NCI-H1105 treated with DMSO at 0.1 percent for 48 hours (cell line): Measurements from ENCODE around the gene DPYD.

Experiments used
- DNase-seq: peaks from one replicate; lab custom pipeline; 2025; lab: John Stamatoyannopoulos, UW

The DPYD gene

DNA sequence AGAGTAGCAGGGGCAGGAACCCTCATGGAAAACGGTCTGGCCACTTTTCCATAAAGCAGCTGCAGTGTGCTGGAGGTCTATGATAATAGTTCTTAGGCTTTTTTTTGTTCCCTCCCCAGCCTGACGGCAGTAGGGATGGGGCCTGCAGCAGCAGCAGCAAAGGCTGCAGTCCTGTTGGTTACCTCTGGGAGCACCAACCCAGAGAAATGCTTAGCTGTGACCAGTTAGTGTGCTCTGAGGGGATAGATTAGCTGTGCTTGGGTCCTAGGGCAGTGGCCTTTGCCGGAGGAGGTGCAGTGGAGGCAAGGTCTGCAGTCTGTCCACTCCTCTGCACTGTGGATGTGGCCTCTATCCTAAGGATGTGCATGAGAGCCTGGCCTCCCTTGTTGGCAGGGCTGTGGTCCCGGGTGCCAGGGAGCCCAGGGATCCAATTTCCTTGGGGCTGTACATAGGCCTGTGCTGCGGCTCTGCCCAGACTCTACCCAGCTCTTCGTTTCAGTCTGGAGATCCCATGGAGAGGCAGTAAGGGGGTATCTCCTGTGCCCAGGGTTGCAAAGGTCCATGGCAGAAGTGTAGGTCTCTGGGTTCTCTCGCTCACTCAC, 876.6 kb downstream of the DPYD start:
- no peak for DNase-seq

DNA sequence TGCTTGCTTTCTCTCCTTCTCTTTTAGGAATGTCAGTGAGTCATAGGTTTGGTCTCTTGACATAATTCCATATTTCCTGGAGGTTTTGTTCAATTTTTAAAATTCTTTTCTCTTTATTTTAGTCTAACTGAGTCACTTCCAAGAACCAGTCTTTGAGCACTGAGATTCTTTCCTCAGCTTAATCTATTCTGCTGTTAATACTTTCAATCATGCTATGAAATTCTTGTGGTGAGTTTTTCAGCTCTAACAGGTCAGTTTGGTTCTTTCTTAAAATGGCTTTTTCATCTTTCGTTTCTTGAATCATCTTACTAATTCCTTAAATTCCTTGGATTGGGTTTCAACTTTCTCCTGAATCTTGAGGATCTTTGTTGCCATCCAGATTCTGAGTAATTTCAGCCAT, 878.3 kb downstream of the DPYD start:
- no peak for DNase-seq

DNA sequence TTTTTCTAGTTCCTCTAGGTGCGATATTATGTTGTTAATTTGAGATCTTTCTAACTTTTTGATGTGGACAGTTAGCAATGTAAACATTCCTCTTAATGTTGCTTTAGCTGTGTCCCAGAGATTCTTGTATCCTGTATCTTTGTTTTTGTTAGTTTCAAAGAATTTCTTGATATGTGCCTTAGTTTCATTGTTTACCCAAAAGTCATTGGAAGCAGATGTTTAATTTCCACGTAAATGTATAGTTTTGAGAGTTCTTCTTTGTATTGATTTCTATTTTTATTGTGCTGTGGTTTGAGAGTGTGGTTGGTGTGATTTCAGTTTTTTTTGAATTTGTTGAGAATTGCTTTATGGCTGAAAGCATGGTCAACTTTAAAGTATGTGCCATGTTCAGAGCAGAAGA, 879.8 kb downstream of the DPYD start:
- no peak for DNase-seq

DNA sequence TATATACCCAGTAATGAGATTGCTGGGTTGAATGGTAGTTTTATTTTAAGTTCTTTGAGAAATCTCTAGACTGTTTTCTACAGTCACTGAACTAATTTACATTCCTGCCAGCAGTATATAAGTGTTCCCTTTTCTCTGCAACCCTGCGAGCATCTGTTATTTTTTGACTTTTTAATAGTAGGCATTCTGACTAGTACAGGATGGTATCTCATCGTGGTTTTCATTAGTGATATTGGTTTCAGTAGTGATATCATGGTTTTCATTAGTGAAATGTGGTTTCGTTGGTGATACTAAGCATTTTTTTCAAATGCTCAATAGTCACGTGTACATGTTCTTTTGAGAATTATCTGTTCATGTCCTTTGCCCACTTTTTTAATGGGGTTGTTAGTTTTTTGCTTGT, 882.4 kb downstream of the DPYD start:
- no peak for DNase-seq

DNA sequence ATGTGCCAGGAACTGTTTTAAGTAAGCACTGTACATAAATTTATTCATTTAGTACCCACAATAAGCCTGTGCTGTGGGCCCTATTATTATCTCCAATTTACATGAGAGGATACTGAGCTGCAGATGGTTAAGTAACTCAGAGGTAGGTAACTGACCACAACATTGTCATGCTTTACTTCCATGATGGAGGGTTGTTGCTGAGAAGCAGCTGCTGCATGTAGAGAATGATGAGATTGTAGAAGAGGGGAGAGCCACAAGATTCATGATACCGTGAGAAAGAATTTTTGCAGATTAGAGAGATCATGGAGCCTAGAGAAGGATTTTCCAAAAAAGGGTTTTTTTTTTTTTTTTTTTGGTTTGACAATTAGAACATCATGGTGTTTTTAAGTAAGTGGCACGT, 886.2 kb downstream of the DPYD start:
- no peak for DNase-seq

DNA sequence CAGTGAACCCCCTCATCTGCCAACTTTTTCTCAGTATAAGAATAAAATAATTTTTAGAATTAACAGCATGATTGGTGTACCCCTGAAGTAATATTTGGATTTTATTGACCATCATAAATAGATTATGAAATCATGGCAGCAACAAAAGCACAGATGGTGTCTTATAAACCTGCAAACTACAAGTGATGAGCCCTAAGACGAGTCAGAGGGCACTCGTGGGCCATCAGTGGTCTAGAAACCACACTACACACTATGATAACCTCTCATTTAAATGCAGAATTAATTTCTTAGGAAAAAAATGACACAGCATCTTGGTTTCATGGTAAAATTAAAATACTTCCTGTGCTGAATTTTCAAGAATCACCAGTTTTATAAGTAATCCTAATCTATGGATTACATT, 886.9 kb downstream of the DPYD start:
- DNase-seq, result no peak
